ENCODE measurements around the gene GAK. TPM values are rescaled to one million over a fixed set of nuclear protein-coding genes. Genes with fewer than 3 reads are reported as not detected.

Gene GAK
- total RNA-seq, 6 experiments from 2014 or later: 53.2 to 85.0 (median 64.5) TPM

DNA sequence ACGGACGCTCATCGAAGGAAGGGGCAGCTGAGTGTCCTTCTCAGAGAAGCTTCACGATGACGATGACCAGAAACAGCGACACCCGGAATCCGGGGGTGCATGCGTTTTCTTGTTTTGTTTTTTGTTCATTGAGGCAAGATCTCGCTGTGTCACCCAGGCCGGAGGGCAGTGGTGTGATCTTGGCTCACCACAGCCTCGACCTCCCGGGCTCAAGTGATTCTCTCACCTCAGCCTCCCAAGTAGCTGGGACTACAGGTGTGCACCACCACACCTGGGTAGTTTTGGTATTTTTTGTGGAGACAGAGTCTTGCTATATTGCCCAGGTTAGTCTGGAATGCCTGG is 21.4 kb upstream of the GAK start:
- intact Hi-C loops (cut with DNase I): no loop called here
- no peak for DNase-seq
- no peak for ATAC-seq
- Histone ChIP-seq H3K9me3 (no peaks in the 10 kb centered on the region), H3K4me3 (no peak overlapping the region), H3K4me1 (no peaks in the 10 kb centered on the region), H3K27ac (no peak overlapping the region), H3K36me3 (peaks cover 0 to 4% (median 0%) of the 10 kb centered on the region in 4 donors), H3K27me3 (no peaks in the 10 kb centered on the region)
- no peak for TF ChIP-seq POLR2A (IDR thresholded peaks at IDR 0.05)
- TF ChIP-seq, protein P1, sequence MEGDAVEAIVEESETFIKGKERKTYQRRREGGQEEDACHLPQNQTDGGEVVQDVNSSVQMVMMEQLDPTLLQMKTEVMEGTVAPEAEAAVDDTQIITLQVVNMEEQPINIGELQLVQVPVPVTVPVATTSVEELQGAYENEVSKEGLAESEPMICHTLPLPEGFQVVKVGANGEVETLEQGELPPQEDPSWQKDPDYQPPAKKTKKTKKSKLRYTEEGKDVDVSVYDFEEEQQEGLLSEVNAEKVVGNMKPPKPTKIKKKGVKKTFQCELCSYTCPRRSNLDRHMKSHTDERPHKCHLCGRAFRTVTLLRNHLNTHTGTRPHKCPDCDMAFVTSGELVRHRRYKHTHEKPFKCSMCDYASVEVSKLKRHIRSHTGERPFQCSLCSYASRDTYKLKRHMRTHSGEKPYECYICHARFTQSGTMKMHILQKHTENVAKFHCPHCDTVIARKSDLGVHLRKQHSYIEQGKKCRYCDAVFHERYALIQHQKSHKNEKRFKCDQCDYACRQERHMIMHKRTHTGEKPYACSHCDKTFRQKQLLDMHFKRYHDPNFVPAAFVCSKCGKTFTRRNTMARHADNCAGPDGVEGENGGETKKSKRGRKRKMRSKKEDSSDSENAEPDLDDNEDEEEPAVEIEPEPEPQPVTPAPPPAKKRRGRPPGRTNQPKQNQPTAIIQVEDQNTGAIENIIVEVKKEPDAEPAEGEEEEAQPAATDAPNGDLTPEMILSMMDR (IDR thresholded peaks at IDR 0.05): no peak
- WGBS (ENCODE audit: insufficient coverage, low coverage, low lambda C conversion rate, missing lambda C conversion rate): no CpG with 5 or more reads among the region's 13 CpGs

GRCh38 chr4:952881-953573 is 20.9 kb upstream of the GAK start:
- ATAC-seq (no peak), DNase-seq (no peak)
- Histone ChIP-seq H3K27me3 (no peaks in the 10 kb centered on the region), H3K27ac (no peak overlapping the region), H3K36me3 (peaks cover 0 to 4% (median 0%) of the 10 kb centered on the region in 4 donors), H3K9me3 (no peaks in the 10 kb centered on the region), H3K4me3 (no peak overlapping the region), H3K4me1 (no peaks in the 10 kb centered on the region)
- TF ChIP-seq, protein P1 (IDR thresholded peaks at IDR 0.05): no peak
- TF ChIP-seq POLR2A (IDR thresholded peaks at IDR 0.05): no peak
- intact Hi-C loops (cut with DNase I): no loop called here
- WGBS (ENCODE audit: insufficient coverage, low coverage, low lambda C conversion rate, missing lambda C conversion rate): 91% methylated on average over 15 of the region's 28 CpGs

DNA sequence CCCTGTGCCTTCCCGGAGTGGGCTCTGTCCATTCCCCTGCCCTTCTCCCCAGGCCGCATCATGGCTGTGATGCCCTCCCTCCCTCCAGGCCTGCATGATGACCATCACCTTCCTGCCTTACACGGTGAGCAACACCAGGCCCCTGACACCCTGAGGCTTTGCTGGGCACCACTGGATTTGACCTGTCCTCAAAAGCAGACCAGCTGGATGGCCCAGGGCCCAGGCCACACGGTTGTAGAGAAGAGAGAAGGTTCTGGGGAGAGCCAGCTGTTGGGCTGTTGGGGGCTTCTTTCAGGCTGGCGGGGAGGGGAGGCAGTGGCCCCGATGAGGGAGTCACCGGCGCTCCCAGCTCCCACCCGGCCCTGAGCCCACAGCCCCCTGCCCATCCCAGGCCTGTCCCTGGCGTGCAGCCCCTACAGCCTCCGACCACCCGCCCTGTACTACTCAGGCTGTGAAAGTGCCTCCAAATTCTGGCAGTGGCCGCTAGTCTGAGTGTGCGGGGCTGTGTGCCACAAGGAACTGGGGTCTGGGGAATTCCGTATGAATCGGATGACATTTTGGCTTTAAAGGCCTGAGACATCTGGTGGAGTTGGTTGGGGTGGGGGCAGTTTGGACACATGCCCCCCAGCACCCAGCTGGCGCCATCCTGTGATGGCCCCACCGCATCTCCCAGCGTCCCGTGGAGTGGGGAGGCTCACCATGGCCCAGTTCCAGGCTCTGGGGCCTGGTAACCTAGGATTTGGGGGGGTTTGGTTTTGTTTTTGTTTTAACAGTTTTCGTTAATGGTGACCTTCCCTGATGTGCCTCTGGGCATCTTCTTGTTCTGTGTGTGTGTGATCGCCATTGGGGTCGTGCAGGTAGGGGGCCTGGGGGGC is 19.7 kb upstream of the GAK start:
- Histone ChIP-seq H3K27ac (no peak overlapping the region), H3K36me3 (peaks cover 0 to 4% (median 0%) of the 10 kb centered on the region in 4 donors), H3K4me3 (no peak overlapping the region), H3K4me1 (no peaks in the 10 kb centered on the region), H3K27me3 (no peaks in the 10 kb centered on the region), H3K9me3 (no peaks in the 10 kb centered on the region)
- no peak for ATAC-seq
- DNase-seq: peak in 1 of 3 donors; percentile 35
- no peak for TF ChIP-seq POLR2A (IDR thresholded peaks at IDR 0.05)
- TF ChIP-seq, protein P1 (IDR thresholded peaks at IDR 0.05): no peak
- intact Hi-C loops (cut with DNase I): no loop called here
- WGBS (ENCODE audit: insufficient coverage, low coverage, low lambda C conversion rate, missing lambda C conversion rate): 100% methylated on average over 1 of the region's 23 CpGs

GRCh38 chr4:951186-951585 is 19.1 kb upstream of the GAK start:
- WGBS (ENCODE audit: insufficient coverage, low coverage, low lambda C conversion rate, missing lambda C conversion rate): 78% methylated on average over 5 of the region's 7 CpGs

More at GRCh38 chr4:951186-951585, 19.1 kb upstream of the GAK start:
- Histone ChIP-seq H3K4me3 (no peak overlapping the region), H3K36me3 (peaks cover 0 to 4% (median 0%) of the 10 kb centered on the region in 4 donors), H3K9me3 (no peaks in the 10 kb centered on the region), H3K4me1 (no peaks in the 10 kb centered on the region), H3K27ac (no peak overlapping the region), H3K27me3 (no peaks in the 10 kb centered on the region)
- DNase-seq (peak in 1 of 3 donors; percentile 37), ATAC-seq (no peak)
- TF ChIP-seq, protein P1 (IDR thresholded peaks at IDR 0.05): no peak
- TF ChIP-seq POLR2A (IDR thresholded peaks at IDR 0.05): no peak
- intact Hi-C loops (cut with DNase I): no loop called here

All from right lobe of liver (tissue), 6 donors.